CD4-positive, alpha-beta T cell (primary cell): ENCODE results near the gene RPS15. TPM values are rescaled to one million over a fixed set of nuclear protein-coding genes. Genes with fewer than 3 reads are reported as not detected.

ENCODE experiments used
- ATAC-seq: fragments of 200-7000 bp; cut with Tn5 transposase; one replicate; pipeline ENCODE4 v1.10.0; 2022; ENCODE audit warnings: mild to moderate bottlenecking; ENCODE audit not compliant: poor library complexity
- CTCF ChIA-PET: fragments of 350-600 bp; sonication (Branson Sonifier 250); formaldehyde crosslinking; loops from one replicate; lab custom pipeline; 2021; ENCODE audit warnings: antibody characterized with exemption, inconsistent platforms; lab: Charles Lee
- POLR2A ChIA-PET: fragments of 350-600 bp; sonication (Branson Sonifier 250); formaldehyde crosslinking; loops from one replicate; lab custom pipeline; 2021; ENCODE audit warnings: antibody characterized with exemption, inconsistent platforms; lab: Charles Lee
- DNase-seq, 14 experiments: peaks; one replicate each; pipeline ENCODE4 v3.0.0-alpha.2; 2013 to 2020; ENCODE audit warnings: mixed read lengths in 2 of 14
- H3K27ac ChIP-seq, 2 donors: one replicate each; pipeline versions ENCODE4 v1.5.1 to v1.7.0; 2013; ENCODE audit warnings: low read length in 2 of 2, low read depth in 1 of 2, mild to moderate bottlenecking in 1 of 2
- H3K27me3 ChIP-seq, 2 experiments: 1 replicate in 1 of 2; 2 replicates in 1 of 2; pipeline versions ENCODE4 v1.6.1 to v1.7.0; 2013; ENCODE audit warnings: low read length in 2 of 2, control low read depth in 1 of 2, mild to moderate bottlenecking in 1 of 2, moderate library complexity in 1 of 2; ENCODE audit not compliant: insufficient read depth in 2 of 2, control insufficient read depth in 1 of 2
- H3K36me3 ChIP-seq: one replicate; pipeline ENCODE4 v1.6.1; 2013; ENCODE audit warnings: low read length, control low read depth; ENCODE audit not compliant: insufficient read depth
- H3K4me1 ChIP-seq: one replicate; pipeline ENCODE4 v1.6.1; 2013; ENCODE audit warnings: low read length, control low read depth; ENCODE audit not compliant: insufficient read depth
- H3K4me3 ChIP-seq: one replicate; pipeline ENCODE4 v1.5.1; 2013; ENCODE audit warnings: mild to moderate bottlenecking, low read length, moderate library complexity
- H3K9me3 ChIP-seq, 2 experiments: 1 replicate in 1 of 2; 2 replicates in 1 of 2; pipeline versions ENCODE4 v1.6.1 to v1.7.0; 2013; ENCODE audit warnings: low read length in 2 of 2, mild to moderate bottlenecking in 2 of 2, control low read depth in 1 of 2, moderate library complexity in 1 of 2; ENCODE audit not compliant: control insufficient read depth in 1 of 2, insufficient read depth in 1 of 2
- H3K27ac Mint-ChIP-seq: one replicate; pipeline ENCODE4 v1.8.0; 2020; ENCODE audit warnings: mixed read lengths
- H3K27me3 Mint-ChIP-seq: one replicate; pipeline ENCODE4 v1.8.0; 2021; ENCODE audit warnings: mixed read lengths
- H3K36me3 Mint-ChIP-seq: one replicate; pipeline ENCODE4 v1.8.0; 2021; ENCODE audit warnings: low read depth, mixed read lengths
- H3K4me1 Mint-ChIP-seq: one replicate; pipeline ENCODE4 v1.8.0; 2021; ENCODE audit warnings: low read depth, mixed read lengths
- H3K4me3 Mint-ChIP-seq: one replicate; pipeline ENCODE4 v1.8.0; 2020; ENCODE audit warnings: mild to moderate bottlenecking, mixed read lengths
- H3K9me3 Mint-ChIP-seq: one replicate; pipeline ENCODE4 v1.8.0; 2020; ENCODE audit warnings: mixed read lengths
- intact Hi-C, 2 experiments: fragments of 100-400 bp; cut with DNase I in 1 of 2; cut with micrococcal nuclease in 1 of 2; formaldehyde crosslinking; loops; one replicate each; pipeline versions ENCODE4 v1.15.1 to v1.9.0; 2023 to 2025; cut with DNase I, micrococcal nuclease
- total RNA-seq, 174 experiments: library from RNA in 2 of 174; stranded (reverse) in 2 of 174; gene quantifications; one replicate each; pipeline ENCODE4 v1.2.3 and lab custom pipeline; 2021 to 2026
- TF ChIP-seq, protein P1 (sequence below): fragments of 200-600 bp; IDR thresholded peaks from one replicate; pipeline ENCODE4 v1.8.0; 2022; ENCODE audit warnings: antibody characterized with exemption, mild to moderate bottlenecking

RPS15 gene
- total RNA-seq, 2 experiments from 2014 or later = 2,193 to 2,200 TPM

DNA sequence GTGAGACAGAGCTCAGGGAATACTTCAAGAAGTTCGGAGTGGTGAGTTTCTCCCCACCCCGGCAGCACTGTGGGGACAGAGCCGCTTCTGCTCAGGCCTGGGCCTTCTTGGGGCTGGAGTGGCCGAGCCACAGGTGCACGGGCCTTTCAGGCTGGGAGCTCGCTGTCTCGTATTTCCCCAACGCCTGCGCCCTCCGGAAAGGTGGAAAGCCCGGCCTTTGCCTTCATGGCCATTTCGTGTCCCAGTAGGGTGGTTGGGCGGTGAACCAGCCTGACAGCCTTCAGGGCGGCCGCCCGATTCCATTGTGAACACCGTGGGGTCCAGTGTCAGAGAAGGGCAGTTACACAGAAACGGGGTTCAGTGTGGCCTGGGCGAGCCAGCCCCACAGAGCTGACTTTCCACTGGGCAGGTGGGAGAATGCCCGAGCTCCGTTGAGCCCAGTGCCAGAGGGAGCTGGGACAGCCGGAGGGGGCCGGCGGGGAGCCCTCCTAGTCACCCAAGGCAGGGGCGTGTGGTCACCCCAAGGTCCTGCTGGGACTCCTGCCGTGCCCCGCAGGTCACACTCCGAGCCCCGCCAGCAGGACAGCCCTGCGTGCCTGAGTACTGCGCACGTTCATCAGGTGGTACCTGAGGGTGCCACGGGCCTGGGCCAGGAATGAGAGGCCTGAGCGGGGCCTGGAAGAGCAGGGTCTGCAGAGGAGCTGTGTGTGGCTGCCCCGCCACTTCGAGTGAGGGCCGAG lies 16.8 kb upstream of the RPS15 start:
- peaks cover 13% of the 10 kb centered on the region for H3K4me1 Mint-ChIP-seq
- Histone ChIP-seq H3K4me1 (peaks cover 16% of the 10 kb centered on the region), H3K36me3 (peaks cover 94% of the 10 kb centered on the region), H3K27me3 (no peaks in the 10 kb centered on the region), H3K4me3 (no peak overlapping the region), H3K27ac (no peak overlapping the region), H3K9me3 (no peaks in the 10 kb centered on the region)
- TF ChIP-seq, protein P1, sequence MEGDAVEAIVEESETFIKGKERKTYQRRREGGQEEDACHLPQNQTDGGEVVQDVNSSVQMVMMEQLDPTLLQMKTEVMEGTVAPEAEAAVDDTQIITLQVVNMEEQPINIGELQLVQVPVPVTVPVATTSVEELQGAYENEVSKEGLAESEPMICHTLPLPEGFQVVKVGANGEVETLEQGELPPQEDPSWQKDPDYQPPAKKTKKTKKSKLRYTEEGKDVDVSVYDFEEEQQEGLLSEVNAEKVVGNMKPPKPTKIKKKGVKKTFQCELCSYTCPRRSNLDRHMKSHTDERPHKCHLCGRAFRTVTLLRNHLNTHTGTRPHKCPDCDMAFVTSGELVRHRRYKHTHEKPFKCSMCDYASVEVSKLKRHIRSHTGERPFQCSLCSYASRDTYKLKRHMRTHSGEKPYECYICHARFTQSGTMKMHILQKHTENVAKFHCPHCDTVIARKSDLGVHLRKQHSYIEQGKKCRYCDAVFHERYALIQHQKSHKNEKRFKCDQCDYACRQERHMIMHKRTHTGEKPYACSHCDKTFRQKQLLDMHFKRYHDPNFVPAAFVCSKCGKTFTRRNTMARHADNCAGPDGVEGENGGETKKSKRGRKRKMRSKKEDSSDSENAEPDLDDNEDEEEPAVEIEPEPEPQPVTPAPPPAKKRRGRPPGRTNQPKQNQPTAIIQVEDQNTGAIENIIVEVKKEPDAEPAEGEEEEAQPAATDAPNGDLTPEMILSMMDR = no peak
- POLR2A ChIA-PET = no interaction called here
- H3K27ac Mint-ChIP-seq = no peak overlapping the region
- intact Hi-C loops = no loop called here
- no peaks in the 10 kb centered on the region for H3K9me3 Mint-ChIP-seq
- ATAC-seq (no peak), DNase-seq (no peak)
- H3K4me3 Mint-ChIP-seq = no peak overlapping the region
- peaks cover 77% of the 10 kb centered on the region for H3K36me3 Mint-ChIP-seq
- H3K27me3 Mint-ChIP-seq = no peaks in the 10 kb centered on the region
- CTCF ChIA-PET = no interaction called here

DNA sequence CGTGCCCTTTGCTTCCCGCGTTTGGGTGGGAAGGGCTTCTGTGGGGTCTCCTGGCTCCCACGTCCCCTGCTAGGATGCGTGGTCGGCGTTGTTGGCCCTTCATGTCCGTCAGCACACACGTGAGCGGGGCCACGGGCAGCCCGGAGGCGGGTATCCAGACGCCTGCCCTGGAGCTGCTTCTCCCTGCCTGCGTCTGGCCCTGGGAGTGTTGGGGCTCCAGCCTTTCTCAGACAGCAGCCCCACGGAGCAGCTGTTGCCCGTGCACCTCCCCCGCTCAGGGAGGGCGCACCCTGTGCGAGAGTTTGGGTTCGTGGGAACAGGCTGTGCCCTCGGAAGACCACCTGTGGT lies 16.3 kb upstream of the RPS15 start:
- Histone ChIP-seq H3K4me1 (peaks cover 10% of the 10 kb centered on the region), H3K9me3 (no peaks in the 10 kb centered on the region), H3K4me3 (no peak overlapping the region), H3K27ac (no peak overlapping the region), H3K27me3 (no peaks in the 10 kb centered on the region), H3K36me3 (peaks cover 93% of the 10 kb centered on the region)
- H3K27me3 Mint-ChIP-seq = no peaks in the 10 kb centered on the region
- intact Hi-C loops = no loop called here
- DNase-seq (no peak), ATAC-seq (no peak)
- H3K4me3 Mint-ChIP-seq = no peak overlapping the region
- H3K9me3 Mint-ChIP-seq = no peaks in the 10 kb centered on the region
- peaks cover 78% of the 10 kb centered on the region for H3K36me3 Mint-ChIP-seq
- H3K27ac Mint-ChIP-seq = no peak overlapping the region
- CTCF ChIA-PET = no interaction called here
- TF ChIP-seq, protein P1 = no peak
- H3K4me1 Mint-ChIP-seq = peaks cover 10% of the 10 kb centered on the region
- POLR2A ChIA-PET = no interaction called here

DNA sequence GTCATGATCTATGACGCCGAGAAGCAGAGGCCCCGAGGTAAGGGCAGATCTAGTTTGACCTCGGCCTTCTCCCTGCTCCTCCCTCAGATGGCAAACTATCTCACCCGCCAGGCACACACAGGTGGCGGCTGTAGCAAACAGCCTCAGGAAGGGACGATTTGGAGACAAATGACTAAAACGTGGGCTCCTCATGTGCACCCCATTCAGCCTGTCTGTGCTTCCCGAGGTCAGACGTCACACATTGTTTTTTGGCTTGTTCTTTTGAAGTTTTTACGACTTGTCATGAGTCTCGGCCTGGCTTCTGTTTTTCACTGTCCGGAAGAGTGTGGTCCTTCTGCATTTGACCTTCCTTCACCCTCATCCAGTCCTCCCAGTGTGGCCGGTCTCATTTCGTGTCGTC lies 15.8 kb upstream of the RPS15 start:
- ChIA-PET CTCF (no interaction called here), POLR2A (no interaction called here)

More for the DNA sequence above, 15.8 kb upstream of the RPS15 start:
- Histone ChIP-seq H3K4me1 (peaks cover 6% of the 10 kb centered on the region), H3K27me3 (no peaks in the 10 kb centered on the region), H3K9me3 (no peaks in the 10 kb centered on the region), H3K36me3 (peaks cover 93% of the 10 kb centered on the region), H3K27ac (no peak overlapping the region), H3K4me3 (no peak overlapping the region)
- TF ChIP-seq, protein P1 = no peak
- DNase-seq (no peak), ATAC-seq (no peak)
- H3K36me3 Mint-ChIP-seq = peaks cover 78% of the 10 kb centered on the region
- peak overlapping the region; percentile 27 for H3K27ac Mint-ChIP-seq
- peaks cover 8% of the 10 kb centered on the region for H3K4me1 Mint-ChIP-seq
- intact Hi-C loops = no loop called here
- no peak overlapping the region for H3K4me3 Mint-ChIP-seq
- no peaks in the 10 kb centered on the region for H3K27me3 Mint-ChIP-seq
- H3K9me3 Mint-ChIP-seq = no peaks in the 10 kb centered on the region
